ENCODE results near the gene ACAP3.

Gene ACAP3

GRCh38 chr1:1335792-1336248 lies 28.1 kb upstream of the ACAP3 start:
- no peak for TF ChIP-seq CTCF (IDR thresholded peaks at IDR 0.05)

DNA sequence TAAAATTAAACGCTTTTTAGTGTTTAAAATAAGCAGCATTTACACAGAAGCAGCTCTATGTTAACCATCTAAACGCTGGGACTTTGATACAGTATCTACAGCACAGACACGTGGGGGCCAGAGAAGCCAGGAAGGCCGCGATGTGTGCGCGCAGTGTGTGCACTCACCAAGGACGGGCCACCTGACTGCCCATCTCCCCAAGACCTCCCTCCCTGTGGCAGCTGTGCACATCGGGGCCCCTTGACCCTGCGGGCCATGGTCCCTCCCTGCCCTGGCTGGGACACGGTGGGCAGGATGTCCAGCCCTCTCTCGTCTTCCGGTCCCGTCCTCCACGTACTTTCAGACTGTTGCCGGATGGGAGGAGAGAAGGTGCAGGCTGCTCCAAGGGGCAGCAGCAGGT lies 27.6 kb upstream of the ACAP3 start:
- TF ChIP-seq CTCF (IDR thresholded peaks at IDR 0.05): no peak

- no peak for TF ChIP-seq CTCF (IDR thresholded peaks at IDR 0.05)
Observed at GRCh38 chr1:1334835-1335234, 27.1 kb upstream of the ACAP3 start.

- no peak for TF ChIP-seq CTCF (IDR thresholded peaks at IDR 0.05)
Observed at GRCh38 chr1:1333551-1334241, 26.0 kb upstream of the ACAP3 start.

- TF ChIP-seq CTCF (IDR thresholded peaks at IDR 0.05): no peak
Observed at GRCh38 chr1:1332774-1333480, 25.2 kb upstream of the ACAP3 start.

DNA sequence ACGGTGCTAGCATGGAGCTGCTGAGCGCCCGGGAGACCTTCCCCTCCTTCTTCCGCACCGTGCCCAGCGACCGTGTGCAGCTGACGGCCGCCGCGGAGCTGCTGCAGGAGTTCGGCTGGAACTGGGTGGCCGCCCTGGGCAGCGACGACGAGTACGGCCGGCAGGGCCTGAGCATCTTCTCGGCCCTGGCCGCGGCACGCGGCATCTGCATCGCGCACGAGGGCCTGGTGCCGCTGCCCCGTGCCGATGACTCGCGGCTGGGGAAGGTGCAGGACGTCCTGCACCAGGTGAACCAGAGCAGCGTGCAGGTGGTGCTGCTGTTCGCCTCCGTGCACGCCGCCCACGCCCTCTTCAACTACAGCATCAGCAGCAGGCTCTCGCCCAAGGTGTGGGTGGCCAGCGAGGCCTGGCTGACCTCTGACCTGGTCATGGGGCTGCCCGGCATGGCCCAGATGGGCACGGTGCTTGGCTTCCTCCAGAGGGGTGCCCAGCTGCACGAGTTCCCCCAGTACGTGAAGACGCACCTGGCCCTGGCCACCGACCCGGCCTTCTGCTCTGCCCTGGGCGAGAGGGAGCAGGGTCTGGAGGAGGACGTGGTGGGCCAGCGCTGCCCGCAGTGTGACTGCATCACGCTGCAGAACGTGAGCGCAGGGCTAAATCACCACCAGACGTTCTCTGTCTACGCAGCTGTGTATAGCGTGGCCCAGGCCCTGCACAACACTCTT lies 24.5 kb upstream of the ACAP3 start:
- no peak for TF ChIP-seq CTCF (IDR thresholded peaks at IDR 0.05)

DNA sequence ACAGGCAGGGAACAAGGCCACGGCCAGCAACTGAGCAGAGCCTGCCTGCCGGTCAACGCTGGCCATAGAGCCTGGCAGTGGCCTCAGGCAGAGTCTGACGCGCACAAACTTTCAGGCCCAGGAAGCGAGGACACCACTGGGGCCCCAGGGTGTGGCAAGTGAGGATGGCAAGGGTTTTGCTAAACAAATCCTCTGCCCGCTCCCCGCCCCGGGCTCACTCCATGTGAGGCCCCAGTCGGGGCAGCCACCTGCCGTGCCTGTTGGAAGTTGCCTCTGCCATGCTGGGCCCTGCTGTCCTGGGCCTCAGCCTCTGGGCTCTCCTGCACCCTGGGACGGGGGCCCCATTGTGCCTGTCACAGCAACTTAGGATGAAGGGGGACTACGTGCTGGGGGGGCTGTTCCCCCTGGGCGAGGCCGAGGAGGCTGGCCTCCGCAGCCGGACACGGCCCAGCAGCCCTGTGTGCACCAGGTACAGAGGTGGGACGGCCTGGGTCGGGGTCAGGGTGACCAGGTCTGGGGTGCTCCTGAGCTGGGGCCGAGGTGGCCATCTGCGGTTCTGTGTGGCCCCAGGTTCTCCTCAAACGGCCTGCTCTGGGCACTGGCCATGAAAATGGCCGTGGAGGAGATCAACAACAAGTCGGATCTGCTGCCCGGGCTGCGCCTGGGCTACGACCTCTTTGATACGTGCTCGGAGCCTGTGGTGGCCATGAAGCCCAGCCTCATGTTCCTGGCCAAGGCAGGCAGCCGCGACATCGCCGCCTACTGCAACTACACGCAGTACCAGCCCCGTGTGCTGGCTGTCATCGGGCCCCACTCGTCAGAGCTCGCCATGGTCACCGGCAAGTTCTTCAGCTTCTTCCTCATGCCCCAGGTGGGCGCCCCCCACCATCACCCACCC lies 23.6 kb upstream of the ACAP3 start, which contains the start of gene TAS1R3:
TSS of gene TAS1R3 (plus strand) at position 213 of the 898 bp plus-strand sequence. CDS start at position 279, 66 bp downstream.
- no peak for TF ChIP-seq CTCF (IDR thresholded peaks at IDR 0.05)

All from LNCAP (cell line).